HepG2 (cell line): ENCODE data around the gene USP19. TPM values are rescaled to one million over a fixed set of nuclear protein-coding genes. Genes with fewer than 3 reads are reported as not detected.
A peak's percentile ranks its signal among the peaks of the same experiment; 100 is the strongest.

Experiments used
- ARNT2 ChIP-seq: sonication (generic); formaldehyde crosslinking; IDR thresholded peaks from 2 replicates; pipeline ENCODE4 v1.8.0; 2022; ENCODE audit warnings: mild to moderate bottlenecking, low read depth, missing genetic modification reagents, moderate library complexity
- GTF2F1 ChIP-seq: fragments of 150-350 bp; IDR thresholded peaks from 2 replicates; pipeline ENCODE4 v1.6.1; 2014; ENCODE audit warnings: low read length
- KLF9 ChIP-seq: IDR thresholded peaks from 2 replicates; pipeline ENCODE4 v1.6.1; 2016; ENCODE audit warnings: low read depth
- MBNL3 ChIP-seq: fragments of 250-450 bp; sonication (Bioruptor Pico); conservative IDR thresholded peaks from 2 replicates; pipeline ENCODE4 v1.8.0; 2022; ENCODE audit warnings: mild to moderate bottlenecking, inconsistent platforms
- MXD4 ChIP-seq: IDR thresholded peaks from 2 replicates; pipeline ENCODE4 v1.6.1; 2016; ENCODE audit warnings: mild to moderate bottlenecking, missing biosample characterization, missing genetic modification reagents
- SKI ChIP-seq: fragments of 450-650 bp; IDR thresholded peaks from one replicate; pipeline ENCODE4 v1.6.1; 2018; ENCODE audit warnings: mild to moderate bottlenecking; ENCODE audit not compliant: partially characterized antibody
- THAP9 ChIP-seq: sonication (generic); formaldehyde crosslinking; IDR thresholded peaks from 2 replicates; pipeline ENCODE4; 2020; ENCODE audit warnings: missing genetic modification reagents, mild to moderate bottlenecking, borderline replicate concordance
- ZNF24 ChIP-seq: fragments of 450-650 bp; IDR thresholded peaks from 2 replicates; pipeline ENCODE4 v1.6.1; 2017; ENCODE audit warnings: antibody characterized with exemption, mild to moderate bottlenecking
- ZNF512 ChIP-seq: sonication (generic); formaldehyde crosslinking; IDR thresholded peaks from 2 replicates; pipeline ENCODE4 v1.4.0; 2020; ENCODE audit warnings: mild to moderate bottlenecking, missing genetic modification reagents
- ZNF768 ChIP-seq: sonication (generic); formaldehyde crosslinking; IDR thresholded peaks from 2 replicates; pipeline ENCODE4 v1.4.0; 2020; ENCODE audit warnings: missing genetic modification reagents
- polyA plus RNA-seq, 8 experiments: library from polyadenylated mRNA; depleted of rRNA in 3 of 8; stranded (reverse) in 7 of 8; unstranded in 1 of 8; fragments of >200 nt; fragmentation: Illumina TruSeq in 4 of 8; extraction: Trizol in 4 of 8; gene quantifications; 2 replicates each; pipeline versions ENCODE4 v1.2.1 to v1.2.3, GENCODE V29; 2011 to 2016; ENCODE audit warnings: low read depth in 4 of 8, missing spikeins in 1 of 8, mixed read lengths in 1 of 8; ENCODE audit not compliant: insufficient read depth in 1 of 8
- total RNA-seq, 5 experiments: library from RNA; depleted of rRNA; stranded (reverse); fragments of >200 nt; fragmentation: Illumina TruSeq; extraction: Trizol; gene quantifications; 2 replicates each; pipeline ENCODE4 v1.2.3, GENCODE V29; 2016; ENCODE audit warnings: low read depth in 1 of 5
- TF ChIP-seq, protein P1 (sequence below), 2 experiments: sonication (generic) in 1 of 2; formaldehyde crosslinking in 1 of 2; IDR thresholded peaks; 2 replicates each; pipeline versions ENCODE4 v1.6.1 to v1.9.0; 2014 to 2022; ENCODE audit warnings: antibody characterized with exemption in 1 of 2, borderline replicate concordance in 1 of 2, inconsistent platforms in 1 of 2, low read depth in 1 of 2, missing genetic modification reagents in 1 of 2
- TF ChIP-seq, protein P2 (sequence below): IDR thresholded peaks from 2 replicates; pipeline ENCODE4 v1.6.1; 2016
- TF ChIP-seq, protein P3 (sequence below): sonication (generic); formaldehyde crosslinking; IDR thresholded peaks from 2 replicates; pipeline ENCODE4 v1.4.0; 2020; ENCODE audit warnings: missing genetic modification reagents, borderline replicate concordance

The USP19 gene
- total and polyA plus RNA-seq, 2 of the 13 experiments (the other 11 are each of a cell fraction or from before 2014, with no cell fraction given) = 28.3 to 31.7 TPM

GRCh38 chr3:49104427-49105291, 16.0 kb downstream of the USP19 start, which contains the start of gene QARS1 (continued):
- TF ChIP-seq, protein P1, sequence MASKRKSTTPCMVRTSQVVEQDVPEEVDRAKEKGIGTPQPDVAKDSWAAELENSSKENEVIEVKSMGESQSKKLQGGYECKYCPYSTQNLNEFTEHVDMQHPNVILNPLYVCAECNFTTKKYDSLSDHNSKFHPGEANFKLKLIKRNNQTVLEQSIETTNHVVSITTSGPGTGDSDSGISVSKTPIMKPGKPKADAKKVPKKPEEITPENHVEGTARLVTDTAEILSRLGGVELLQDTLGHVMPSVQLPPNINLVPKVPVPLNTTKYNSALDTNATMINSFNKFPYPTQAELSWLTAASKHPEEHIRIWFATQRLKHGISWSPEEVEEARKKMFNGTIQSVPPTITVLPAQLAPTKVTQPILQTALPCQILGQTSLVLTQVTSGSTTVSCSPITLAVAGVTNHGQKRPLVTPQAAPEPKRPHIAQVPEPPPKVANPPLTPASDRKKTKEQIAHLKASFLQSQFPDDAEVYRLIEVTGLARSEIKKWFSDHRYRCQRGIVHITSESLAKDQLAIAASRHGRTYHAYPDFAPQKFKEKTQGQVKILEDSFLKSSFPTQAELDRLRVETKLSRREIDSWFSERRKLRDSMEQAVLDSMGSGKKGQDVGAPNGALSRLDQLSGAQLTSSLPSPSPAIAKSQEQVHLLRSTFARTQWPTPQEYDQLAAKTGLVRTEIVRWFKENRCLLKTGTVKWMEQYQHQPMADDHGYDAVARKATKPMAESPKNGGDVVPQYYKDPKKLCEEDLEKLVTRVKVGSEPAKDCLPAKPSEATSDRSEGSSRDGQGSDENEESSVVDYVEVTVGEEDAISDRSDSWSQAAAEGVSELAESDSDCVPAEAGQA (IDR thresholded peaks at IDR 0.05; ENCODE audit: low read depth) = peak; percentile 81; the same call in 1 of the 2 replicates
- TF ChIP-seq, protein P1 (CRISPR knock-in tag; IDR thresholded peaks at IDR 0.05; ENCODE audit: borderline replicate concordance) = no peak
- TF ChIP-seq ARNT2 (CRISPR knock-in tag) (0 out of 2 replicates have a peak, but pooled peaks have one; percentile 21), THAP9 (CRISPR knock-in tag) (peak; percentile 98), KLF9 (CRISPR knock-in tag) (no peak), MXD4 (peak; percentile 62), SKI (peak; percentile 37), ZNF512 (CRISPR knock-in tag) (no peak), ZNF24 (no peak), ZNF768 (CRISPR knock-in tag) (no peak; the same call in 1 of the 2 replicates), MBNL3 (CRISPR knock-in tag) (no peak), GTF2F1 (no peak)
- TF ChIP-seq, protein P2, sequence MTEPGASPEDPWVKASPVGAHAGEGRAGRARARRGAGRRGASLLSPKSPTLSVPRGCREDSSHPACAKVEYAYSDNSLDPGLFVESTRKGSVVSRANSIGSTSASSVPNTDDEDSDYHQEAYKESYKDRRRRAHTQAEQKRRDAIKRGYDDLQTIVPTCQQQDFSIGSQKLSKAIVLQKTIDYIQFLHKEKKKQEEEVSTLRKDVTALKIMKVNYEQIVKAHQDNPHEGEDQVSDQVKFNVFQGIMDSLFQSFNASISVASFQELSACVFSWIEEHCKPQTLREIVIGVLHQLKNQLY (CRISPR knock-in tag) = no peak
- TF ChIP-seq, protein P3, sequence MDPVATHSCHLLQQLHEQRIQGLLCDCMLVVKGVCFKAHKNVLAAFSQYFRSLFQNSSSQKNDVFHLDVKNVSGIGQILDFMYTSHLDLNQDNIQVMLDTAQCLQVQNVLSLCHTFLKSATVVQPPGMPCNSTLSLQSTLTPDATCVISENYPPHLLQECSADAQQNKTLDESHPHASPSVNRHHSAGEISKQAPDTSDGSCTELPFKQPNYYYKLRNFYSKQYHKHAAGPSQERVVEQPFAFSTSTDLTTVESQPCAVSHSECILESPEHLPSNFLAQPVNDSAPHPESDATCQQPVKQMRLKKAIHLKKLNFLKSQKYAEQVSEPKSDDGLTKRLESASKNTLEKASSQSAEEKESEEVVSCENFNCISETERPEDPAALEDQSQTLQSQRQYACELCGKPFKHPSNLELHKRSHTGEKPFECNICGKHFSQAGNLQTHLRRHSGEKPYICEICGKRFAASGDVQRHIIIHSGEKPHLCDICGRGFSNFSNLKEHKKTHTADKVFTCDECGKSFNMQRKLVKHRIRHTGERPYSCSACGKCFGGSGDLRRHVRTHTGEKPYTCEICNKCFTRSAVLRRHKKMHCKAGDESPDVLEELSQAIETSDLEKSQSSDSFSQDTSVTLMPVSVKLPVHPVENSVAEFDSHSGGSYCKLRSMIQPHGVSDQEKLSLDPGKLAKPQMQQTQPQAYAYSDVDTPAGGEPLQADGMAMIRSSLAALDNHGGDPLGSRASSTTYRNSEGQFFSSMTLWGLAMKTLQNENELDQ (CRISPR knock-in tag) = no peak
